ENCODE data around the gene NSUN2.

DNA sequence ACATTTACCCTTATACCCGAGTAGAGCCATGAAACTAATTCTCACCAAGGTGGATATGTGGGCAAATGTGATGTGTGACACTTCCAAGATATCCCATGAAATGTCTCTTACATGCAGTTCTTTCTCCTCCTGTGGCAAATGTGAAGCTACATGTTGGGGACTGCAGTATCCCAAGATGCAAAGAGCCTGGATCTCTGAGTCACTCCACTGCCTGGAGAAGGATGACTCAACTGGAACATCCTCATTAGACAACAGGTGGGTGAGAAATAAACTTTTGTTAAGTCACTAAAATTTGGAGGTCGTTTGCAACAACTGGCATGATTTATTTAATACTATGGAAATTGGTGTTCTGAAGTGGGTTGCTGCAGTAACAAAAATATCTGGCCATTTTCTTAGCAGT is 43.9 kb upstream of the NSUN2 start:
- TF ChIP-seq, protein P1, sequence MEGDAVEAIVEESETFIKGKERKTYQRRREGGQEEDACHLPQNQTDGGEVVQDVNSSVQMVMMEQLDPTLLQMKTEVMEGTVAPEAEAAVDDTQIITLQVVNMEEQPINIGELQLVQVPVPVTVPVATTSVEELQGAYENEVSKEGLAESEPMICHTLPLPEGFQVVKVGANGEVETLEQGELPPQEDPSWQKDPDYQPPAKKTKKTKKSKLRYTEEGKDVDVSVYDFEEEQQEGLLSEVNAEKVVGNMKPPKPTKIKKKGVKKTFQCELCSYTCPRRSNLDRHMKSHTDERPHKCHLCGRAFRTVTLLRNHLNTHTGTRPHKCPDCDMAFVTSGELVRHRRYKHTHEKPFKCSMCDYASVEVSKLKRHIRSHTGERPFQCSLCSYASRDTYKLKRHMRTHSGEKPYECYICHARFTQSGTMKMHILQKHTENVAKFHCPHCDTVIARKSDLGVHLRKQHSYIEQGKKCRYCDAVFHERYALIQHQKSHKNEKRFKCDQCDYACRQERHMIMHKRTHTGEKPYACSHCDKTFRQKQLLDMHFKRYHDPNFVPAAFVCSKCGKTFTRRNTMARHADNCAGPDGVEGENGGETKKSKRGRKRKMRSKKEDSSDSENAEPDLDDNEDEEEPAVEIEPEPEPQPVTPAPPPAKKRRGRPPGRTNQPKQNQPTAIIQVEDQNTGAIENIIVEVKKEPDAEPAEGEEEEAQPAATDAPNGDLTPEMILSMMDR (IDR thresholded peaks at IDR 0.05): no peak
- TF ChIP-seq POLR2A (IDR thresholded peaks at IDR 0.05): no peak

All from esophagus squamous epithelium (tissue), 4 donors.